HepG2 (cell line): ENCODE measurements around the gene WDR54. TPM values are rescaled to one million over a fixed set of nuclear protein-coding genes. Genes with fewer than 3 reads are reported as not detected.

Experiments
- FOXP1 ChIP-seq, 2 experiments: fragments of 450-650 bp in 1 of 2; IDR thresholded peaks; 2 replicates each; pipeline ENCODE4 v1.6.1; 2017 to 2018; ENCODE audit warnings: antibody characterized with exemption in 1 of 2
- HNRNPH1 ChIP-seq: fragments of 200-400 bp; formaldehyde crosslinking; optimal IDR thresholded peaks from 2 replicates; pipeline ENCODE3; 2017; ENCODE audit warnings: mild to moderate bottlenecking, low read depth, low read length
- HNRNPUL1 ChIP-seq: fragments of 200-400 bp; formaldehyde crosslinking; IDR thresholded peaks from 2 replicates; pipeline ENCODE4 v1.6.1; 2017; ENCODE audit warnings: low read depth, mild to moderate bottlenecking, low read length, moderate library complexity
- KAT7 ChIP-seq: IDR thresholded peaks from 2 replicates; pipeline ENCODE4 v1.6.1; 2018; ENCODE audit warnings: borderline replicate concordance, missing compliant biosample characterization
- LRRFIP1 ChIP-seq: sonication (generic); formaldehyde crosslinking; conservative IDR thresholded peaks from 2 replicates; pipeline ENCODE4 v1.4.0; 2020; ENCODE audit warnings: missing genetic modification reagents
- RERE ChIP-seq: IDR thresholded peaks from 2 replicates; pipeline ENCODE4 v1.6.1; 2016; ENCODE audit warnings: low read depth, missing genetic modification reagents, missing compliant biosample characterization
- ZNF318 ChIP-seq: sonication (generic); formaldehyde crosslinking; IDR thresholded peaks from 2 replicates; pipeline ENCODE4 v1.4.0; 2020; ENCODE audit warnings: mild to moderate bottlenecking, missing genetic modification reagents
- ZNF660 ChIP-seq: sonication (generic); formaldehyde crosslinking; IDR thresholded peaks from 2 replicates; pipeline ENCODE4 v1.5.1; 2020; ENCODE audit warnings: mild to moderate bottlenecking, low read depth, missing genetic modification reagents, borderline replicate concordance
- polyA plus RNA-seq, 8 experiments: library from polyadenylated mRNA; depleted of rRNA in 3 of 8; stranded (reverse) in 7 of 8; unstranded in 1 of 8; fragments of >200 nt; fragmentation: Illumina TruSeq in 4 of 8; extraction: Trizol in 4 of 8; gene quantifications; 2 replicates each; pipeline versions ENCODE4 v1.2.1 to v1.2.3, GENCODE V29; 2011 to 2016; ENCODE audit warnings: low read depth in 4 of 8, missing spikeins in 1 of 8, mixed read lengths in 1 of 8; ENCODE audit not compliant: insufficient read depth in 1 of 8
- total RNA-seq, 5 experiments: library from RNA; depleted of rRNA; stranded (reverse); fragments of >200 nt; fragmentation: Illumina TruSeq; extraction: Trizol; gene quantifications; 2 replicates each; pipeline ENCODE4 v1.2.3, GENCODE V29; 2016; ENCODE audit warnings: low read depth in 1 of 5
- TF ChIP-seq, protein P1 (sequence below): sonication (generic); formaldehyde crosslinking; IDR thresholded peaks from 2 replicates; pipeline ENCODE4 v1.8.0; 2022; ENCODE audit warnings: mild to moderate bottlenecking, missing genetic modification reagents; ENCODE audit not compliant: insufficient replicate concordance

Gene WDR54
- total and polyA plus RNA-seq, 2 of the 13 experiments (the other 11 are each of a cell fraction or from before 2014, with no cell fraction given), result 2.0 to 17.3 TPM

DNA sequence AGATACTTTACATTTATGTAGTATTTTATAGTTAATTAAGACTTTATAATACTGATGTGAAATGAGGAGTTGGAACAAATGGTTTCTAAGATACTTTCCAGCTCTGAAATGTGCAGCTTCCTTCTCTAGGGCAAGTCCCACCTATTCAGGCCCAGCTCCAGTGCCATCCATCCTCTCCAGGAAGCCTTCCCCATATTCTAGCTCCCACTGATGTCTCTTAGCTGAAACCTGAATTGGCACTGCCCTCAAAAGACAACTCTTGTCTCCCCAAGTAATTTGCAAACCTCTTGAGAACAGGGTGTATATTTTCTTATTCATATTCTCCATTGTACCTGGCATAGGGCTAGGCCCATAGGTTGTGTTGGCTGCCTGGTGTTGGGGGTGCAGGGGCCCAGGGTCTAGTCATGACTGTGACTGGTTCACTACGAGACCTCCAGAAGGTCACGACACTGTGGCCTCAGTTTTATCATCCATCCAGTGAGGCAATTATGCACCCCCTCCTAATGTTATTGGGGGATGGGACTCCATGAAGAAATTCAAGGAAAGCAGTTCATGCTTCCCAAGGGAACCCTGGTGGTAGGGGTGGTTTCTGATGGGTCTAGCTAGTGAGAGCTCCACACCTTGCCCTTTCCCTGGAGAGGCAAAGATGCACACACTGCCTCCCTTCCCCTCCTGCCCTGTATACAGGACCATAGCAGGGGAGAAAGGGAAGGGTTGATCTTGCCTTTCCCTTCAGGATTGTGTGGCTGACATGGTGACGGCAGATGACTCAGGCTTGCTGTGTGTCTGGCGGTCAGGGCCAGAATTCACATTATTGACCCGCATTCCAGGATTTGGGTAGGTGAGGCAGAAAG, 2.8 kb downstream of the WDR54 start (continued):
- TF ChIP-seq ZNF318 (CRISPR knock-in tag) (peak; percentile 70; the same call in 1 of the 2 replicates), FOXP1 (IDR thresholded peaks at IDR 0.05) (no peak), FOXP1 (CRISPR knock-in tag; IDR thresholded peaks at IDR 0.05) (no peak), ZNF660 (CRISPR knock-in tag) (no peak), HNRNPH1 (peak; percentile 18), KAT7 (CRISPR knock-in tag) (no peak), RERE (CRISPR knock-in tag) (no peak), LRRFIP1 (CRISPR knock-in tag) (no peak), HNRNPUL1 (no peak)
- TF ChIP-seq, protein P1, sequence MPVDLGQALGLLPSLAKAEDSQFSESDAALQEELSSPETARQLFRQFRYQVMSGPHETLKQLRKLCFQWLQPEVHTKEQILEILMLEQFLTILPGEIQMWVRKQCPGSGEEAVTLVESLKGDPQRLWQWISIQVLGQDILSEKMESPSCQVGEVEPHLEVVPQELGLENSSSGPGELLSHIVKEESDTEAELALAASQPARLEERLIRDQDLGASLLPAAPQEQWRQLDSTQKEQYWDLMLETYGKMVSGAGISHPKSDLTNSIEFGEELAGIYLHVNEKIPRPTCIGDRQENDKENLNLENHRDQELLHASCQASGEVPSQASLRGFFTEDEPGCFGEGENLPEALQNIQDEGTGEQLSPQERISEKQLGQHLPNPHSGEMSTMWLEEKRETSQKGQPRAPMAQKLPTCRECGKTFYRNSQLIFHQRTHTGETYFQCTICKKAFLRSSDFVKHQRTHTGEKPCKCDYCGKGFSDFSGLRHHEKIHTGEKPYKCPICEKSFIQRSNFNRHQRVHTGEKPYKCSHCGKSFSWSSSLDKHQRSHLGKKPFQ (CRISPR knock-in tag), result no peak
